ENCODE results near the gene GPATCH2L. TPM values are rescaled to one million over a fixed set of nuclear protein-coding genes. Genes with fewer than 3 reads are reported as not detected.

The GPATCH2L gene
- polyA plus RNA-seq, 1 donor: 23.0 TPM

- DNase-seq: no peak
Measured at GRCh38 chr14:76201162-76201561, 49.4 kb downstream of the GPATCH2L start.

- DNase-seq: no peak
Measured at GRCh38 chr14:76203086-76204001, 51.6 kb downstream of the GPATCH2L start.

DNA sequence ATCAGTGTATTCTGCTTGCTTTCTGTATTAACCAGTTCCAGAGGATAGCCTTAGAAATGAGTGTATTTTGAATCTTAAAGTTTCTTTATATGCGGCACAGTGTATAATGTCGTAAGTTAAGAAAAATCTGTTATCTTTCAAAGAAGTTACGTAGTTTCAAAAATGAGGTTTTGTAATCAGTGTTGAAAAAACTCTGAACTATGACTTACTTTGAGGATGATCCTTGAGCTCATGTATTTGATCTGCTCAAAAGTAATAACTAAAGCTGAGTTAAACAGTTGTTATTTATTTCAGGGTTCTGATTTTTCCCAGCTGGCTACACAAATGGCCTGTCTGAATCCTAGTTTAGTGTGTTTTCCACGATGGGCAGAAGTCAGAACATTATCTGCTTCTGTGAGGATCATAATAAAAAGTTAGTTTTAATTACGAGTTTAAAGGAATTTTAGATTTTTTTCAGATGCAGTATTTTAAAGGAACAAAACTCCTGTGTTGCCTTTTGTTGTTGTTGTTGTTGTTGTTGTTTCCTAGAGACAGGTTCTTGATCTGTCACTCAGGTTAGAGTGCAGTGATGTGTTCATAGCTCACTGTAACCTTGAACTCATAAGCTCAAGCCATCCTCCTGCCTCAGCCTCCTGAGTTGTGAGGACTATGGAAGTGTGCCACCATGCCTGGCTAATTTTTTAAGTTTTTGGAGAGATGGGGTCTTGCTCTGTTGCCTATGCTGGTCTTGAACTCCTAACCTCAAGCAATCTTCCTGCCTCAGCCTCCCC lies 52.9 kb downstream of the GPATCH2L start:
- DNase-seq: no peak

- DNase-seq: no peak
Measured at GRCh38 chr14:76205708-76206107, 54.0 kb downstream of the GPATCH2L start.

- no peak for DNase-seq
Measured at GRCh38 chr14:76208340-76208739, 56.6 kb downstream of the GPATCH2L start.

GRCh38 chr14:76212242-76212641 lies 60.5 kb downstream of the GPATCH2L start:
- no peak for DNase-seq

- no peak for DNase-seq
Measured at GRCh38 chr14:76217179-76217578, 65.5 kb downstream of the GPATCH2L start.

- DNase-seq: no peak
Measured at GRCh38 chr14:76218662-76219061, 66.9 kb downstream of the GPATCH2L start.

- no peak for DNase-seq
Measured at GRCh38 chr14:76219873-76220272, 68.2 kb downstream of the GPATCH2L start.

DNA sequence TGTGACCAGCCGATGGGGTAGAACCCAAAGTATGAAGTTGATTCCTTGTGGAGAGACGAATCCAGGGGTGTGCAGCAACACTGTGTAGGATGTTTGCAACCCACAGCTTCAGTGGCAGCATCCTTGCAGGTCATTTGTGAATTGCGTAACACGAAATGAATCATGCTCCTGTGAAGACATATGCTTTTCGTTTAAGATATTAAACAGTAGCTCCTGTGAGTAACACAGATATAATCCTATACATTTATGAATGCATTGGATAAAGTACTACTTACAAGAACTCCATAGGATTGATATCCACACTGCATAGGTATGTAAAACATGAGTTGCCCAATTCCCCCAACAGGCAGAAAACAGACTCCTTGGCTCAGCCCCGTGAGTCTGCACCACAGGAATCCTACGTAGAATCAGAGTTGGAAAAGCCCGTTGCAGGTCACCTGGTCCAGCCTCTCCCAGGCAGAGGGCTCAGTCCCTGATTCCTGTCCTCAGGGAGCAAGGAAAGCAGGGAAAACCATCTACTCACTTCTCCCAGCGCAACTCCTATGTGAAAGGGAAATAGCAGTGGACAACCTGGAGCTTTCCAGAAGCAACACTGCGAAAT lies 75.8 kb downstream of the GPATCH2L start:
- DNase-seq: no peak

GRCh38 chr14:76228138-76228537 lies 76.4 kb downstream of the GPATCH2L start:
- DNase-seq: no peak

GRCh38 chr14:76232800-76233199 lies 81.1 kb downstream of the GPATCH2L start:
- DNase-seq: no peak

DNA sequence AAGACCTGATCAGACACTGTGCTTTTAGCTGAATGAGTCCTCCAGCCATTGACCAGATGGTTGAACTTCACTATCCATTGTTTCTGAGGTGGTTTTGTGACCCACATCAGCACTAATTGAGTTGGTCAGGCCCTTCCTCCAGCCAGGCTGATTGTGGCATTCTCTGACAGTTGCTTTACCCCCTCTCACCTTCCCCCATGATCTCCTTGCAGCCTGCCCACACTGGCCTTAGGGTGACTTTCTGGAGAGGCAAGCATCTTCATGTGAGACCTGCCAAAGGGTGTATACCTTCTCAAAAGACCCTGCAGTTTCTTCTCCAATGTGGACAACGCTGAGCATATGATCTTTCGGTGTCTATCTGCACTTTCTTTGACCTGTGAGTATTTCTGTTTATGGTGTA lies 83.9 kb downstream of the GPATCH2L start:
- DNase-seq: no peak

- peak; percentile 1 for DNase-seq
Measured at GRCh38 chr14:76236172-76237130, 84.7 kb downstream of the GPATCH2L start.

GRCh38 chr14:76237349-76237990 lies 85.7 kb downstream of the GPATCH2L start:
- DNase-seq: no peak

- DNase-seq: no peak
Measured at GRCh38 chr14:76245097-76245496, 93.4 kb downstream of the GPATCH2L start.

DNA sequence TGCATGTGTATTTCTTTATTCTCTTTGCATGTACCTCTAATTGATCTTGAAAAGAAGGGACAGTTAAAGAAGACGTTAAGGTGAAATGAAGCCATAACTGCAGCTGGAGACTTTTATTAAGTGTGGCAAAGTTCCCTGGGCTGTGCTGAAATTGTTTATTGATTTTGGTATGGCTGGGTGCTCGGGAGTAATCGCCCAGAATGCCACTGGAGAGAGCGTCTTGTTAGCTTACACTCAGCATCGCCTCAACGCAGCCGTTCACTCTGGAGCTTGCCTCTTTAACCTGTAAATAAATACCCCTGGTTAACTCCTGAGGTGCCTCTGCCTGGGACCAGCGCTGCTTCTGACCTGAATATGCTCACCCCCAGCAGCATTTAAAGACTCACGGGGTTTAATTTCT lies 98.6 kb downstream of the GPATCH2L start:
- DNase-seq: no peak

- DNase-seq: no peak
Measured at GRCh38 chr14:76252471-76252870, 100.7 kb downstream of the GPATCH2L start.

GRCh38 chr14:76253111-76253510 lies 101.4 kb downstream of the GPATCH2L start:
- no peak for DNase-seq

DNA sequence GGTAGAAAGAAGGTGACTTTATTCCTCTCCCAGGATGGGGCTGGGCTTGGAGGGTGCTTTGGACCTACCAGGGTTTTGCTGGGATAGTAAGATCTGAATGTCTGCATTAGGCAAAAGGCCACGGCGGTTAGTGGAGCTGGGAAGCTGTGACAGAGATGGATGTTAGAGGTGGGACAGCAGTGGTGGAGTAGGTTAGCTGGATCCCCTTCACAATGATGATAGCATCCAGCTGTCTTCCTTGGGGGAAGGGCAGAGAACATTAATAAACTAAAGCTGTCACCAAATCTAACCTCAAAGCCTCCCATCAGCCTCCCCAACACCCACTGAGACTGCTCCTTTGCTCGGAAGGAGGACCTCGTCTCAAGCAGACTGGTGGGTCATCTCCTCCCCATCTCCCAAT lies 104.8 kb downstream of the GPATCH2L start:
- no peak for DNase-seq

DNA sequence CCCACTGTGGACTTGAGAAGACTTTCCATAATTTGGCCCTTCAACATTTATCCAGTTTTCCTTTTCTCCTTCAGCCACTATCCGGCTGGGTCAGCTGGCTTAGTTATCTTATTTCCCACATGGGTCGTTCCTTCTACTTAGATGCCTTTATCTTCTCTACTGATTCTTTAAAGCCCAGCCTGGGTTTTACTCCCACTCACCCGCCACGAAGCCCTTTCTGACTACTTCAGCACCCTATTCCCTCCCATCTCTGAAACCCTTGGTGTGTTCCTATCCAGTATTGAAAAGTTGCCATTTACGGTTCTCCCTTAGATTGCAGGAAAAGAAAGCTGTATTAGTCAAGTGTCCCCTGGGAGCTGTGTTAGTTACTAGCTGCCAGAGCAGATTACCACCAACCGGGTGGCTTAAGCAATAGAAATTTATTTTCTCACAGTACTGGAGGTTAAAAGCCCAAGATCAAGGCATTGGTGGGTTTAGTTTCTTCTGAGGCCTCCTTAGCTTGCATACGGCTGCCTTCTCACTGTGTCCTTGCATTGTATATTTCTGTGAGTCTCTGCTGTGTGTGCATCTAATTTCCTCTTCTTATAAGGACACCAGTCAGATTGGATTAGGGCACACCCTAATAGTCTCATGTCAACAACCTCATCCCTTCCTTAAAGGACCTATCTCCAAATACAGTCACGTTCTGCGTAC lies 105.5 kb downstream of the GPATCH2L start:
- DNase-seq: no peak

Measured in hindlimb muscle (tissue), 1 donor.